Measurements from ENCODE around the gene GNG8.
"Not testable (repeated sequence)": the region's sequence is repeated elsewhere in the genome, so short reads cannot be mapped to it uniquely, and the experiment has no call there.

GNG8 gene

GRCh38 chr19:46646402-46646801 lies 10.4 kb upstream of the GNG8 start:
- no peak for DNase-seq (ENCODE audit: low spot score)

DNA sequence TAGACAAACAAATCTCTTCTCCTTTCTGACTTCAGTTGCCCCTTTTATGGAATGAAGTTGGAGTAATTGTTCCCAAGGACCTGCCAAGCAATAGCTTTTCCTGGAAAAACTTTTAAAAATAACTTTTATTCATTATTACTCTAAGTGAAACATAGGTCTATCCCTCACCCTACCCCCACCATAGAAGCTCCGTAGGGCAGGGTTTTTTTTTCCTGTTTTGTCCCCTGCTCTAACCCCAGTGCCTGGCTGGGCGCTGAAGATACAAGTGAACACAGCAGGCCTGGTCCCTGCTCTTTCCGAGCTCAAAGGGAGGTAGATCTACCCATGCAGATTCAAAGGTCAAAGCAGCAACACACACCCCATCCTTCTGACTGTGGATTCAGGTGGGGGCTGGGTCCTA lies 8.7 kb upstream of the GNG8 start:
- no peak for DNase-seq (ENCODE audit: low spot score)

GRCh38 chr19:46640656-46641055 lies 4.7 kb upstream of the GNG8 start:
- no peak for DNase-seq (ENCODE audit: low spot score)

- no peak for DNase-seq (ENCODE audit: low spot score)
Measured at GRCh38 chr19:46639358-46640182, 3.6 kb upstream of the GNG8 start.

GRCh38 chr19:46637224-46637623 lies 1.2 kb upstream of the GNG8 start:
- no peak for DNase-seq (ENCODE audit: low spot score)

GRCh38 chr19:46634656-46635218 lies 1.3 kb downstream of the GNG8 start:
- DNase-seq (ENCODE audit: low spot score), result no peak

GRCh38 chr19:46634045-46634655 lies 1.9 kb downstream of the GNG8 start:
- peak; percentile 92 for DNase-seq (ENCODE audit: low spot score)

- no peak for DNase-seq (ENCODE audit: low spot score)
Measured at GRCh38 chr19:46633130-46633529, 2.9 kb downstream of the GNG8 start.

DNA sequence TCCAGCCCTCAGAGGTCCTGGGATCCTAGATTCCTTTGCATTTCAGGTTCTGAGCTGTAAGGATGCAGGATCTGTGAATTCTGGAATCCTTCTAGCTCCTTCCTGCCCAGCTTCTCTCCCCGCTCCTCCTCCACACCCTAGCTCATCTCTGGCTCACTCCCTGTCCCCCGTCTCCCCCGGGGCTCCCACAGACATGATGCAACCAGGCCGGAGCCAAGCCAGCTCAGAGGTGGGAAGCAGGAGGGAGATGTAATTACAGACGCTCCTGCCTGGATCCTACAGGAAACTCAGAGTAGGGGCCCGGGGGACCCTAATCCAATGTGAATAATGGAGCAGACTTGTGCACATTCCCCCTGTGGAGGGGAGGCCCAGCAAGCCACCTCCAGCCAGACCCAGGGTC lies 4.5 kb downstream of the GNG8 start:
- no peak for DNase-seq (ENCODE audit: low spot score)

DNA sequence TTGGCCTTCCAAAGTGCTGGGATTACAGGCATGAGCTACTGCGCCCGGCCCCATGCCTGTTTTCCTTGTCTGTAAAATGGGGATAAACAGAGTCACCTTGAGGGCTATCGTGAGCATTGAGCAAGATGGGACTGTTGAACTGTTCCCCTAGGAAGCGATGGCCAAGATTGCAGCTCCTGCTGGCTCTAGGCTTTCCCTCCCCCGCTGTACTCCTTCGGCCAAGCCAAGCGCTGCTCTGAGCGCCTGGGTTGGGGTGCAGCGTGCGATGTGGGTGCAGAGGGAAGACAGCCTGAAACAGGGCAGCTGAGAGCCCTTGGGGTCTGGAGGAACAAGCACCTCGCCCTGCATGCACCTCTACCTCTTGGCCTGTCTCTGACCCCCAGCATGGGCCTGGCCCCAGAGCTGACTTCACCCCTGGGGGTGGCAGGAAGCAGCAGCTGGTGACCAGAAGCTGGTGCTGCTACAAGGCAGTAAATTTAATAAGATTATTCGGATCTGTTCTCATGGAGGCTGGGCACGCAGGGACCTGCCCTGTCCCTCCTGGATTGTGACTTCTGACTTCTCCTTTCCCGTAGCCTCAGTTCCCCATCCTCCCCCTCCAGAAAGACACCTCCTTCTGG lies 5.3 kb downstream of the GNG8 start:
- no peak for DNase-seq (ENCODE audit: low spot score)

DNA sequence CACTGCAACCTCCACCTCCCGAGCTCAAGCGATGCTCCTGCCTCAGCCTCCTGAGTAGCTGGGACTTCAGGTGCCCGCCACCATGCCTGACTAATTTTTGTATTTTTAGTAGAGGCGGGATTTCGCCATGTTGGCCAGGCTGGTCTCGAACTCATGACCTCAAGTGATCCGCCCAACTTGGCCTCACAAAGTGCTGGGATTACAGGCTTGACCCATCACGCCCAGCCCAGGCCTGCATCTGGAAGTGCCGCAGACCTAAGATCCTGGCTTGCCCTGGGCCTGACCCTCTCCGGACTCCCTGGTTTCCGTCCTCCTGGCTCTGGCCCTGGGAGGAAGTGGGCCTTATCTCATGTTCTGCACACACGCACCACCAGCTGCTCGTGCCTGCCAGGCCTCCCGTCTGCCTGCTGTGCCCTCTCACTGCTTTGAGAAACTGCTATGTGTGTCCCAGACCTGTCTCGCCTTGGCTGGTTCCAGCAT lies 6.4 kb downstream of the GNG8 start:
- DNase-seq (ENCODE audit: low spot score), result no peak

- DNase-seq (ENCODE audit: low spot score), result not testable (repeated sequence)
Measured at GRCh38 chr19:46628970-46629369, 7.0 kb downstream of the GNG8 start.

DNA sequence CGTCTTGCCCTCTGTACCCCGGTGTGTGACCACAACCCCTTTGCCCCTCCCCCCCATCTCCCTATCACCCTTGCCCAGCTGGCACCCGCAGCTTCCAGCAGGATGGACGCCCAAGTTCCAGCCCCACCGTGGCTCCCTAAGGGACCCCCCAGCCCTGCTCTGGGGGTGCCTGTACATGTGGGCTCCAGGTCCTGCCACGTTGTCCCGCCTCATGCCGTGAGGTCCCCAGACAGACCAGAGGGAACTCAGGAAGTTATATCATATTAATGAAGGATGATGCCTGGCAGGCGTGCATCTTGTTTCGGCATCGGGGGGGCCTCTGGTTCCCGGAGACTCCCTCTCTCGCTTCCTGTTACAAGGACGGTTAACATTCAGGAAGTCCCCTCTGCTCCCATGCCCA lies 9.6 kb downstream of the GNG8 start:
- DNase-seq (ENCODE audit: low spot score), result no peak

- DNase-seq (ENCODE audit: low spot score), result no peak
Measured at GRCh38 chr19:46625731-46626130, 10.3 kb downstream of the GNG8 start.

DNA sequence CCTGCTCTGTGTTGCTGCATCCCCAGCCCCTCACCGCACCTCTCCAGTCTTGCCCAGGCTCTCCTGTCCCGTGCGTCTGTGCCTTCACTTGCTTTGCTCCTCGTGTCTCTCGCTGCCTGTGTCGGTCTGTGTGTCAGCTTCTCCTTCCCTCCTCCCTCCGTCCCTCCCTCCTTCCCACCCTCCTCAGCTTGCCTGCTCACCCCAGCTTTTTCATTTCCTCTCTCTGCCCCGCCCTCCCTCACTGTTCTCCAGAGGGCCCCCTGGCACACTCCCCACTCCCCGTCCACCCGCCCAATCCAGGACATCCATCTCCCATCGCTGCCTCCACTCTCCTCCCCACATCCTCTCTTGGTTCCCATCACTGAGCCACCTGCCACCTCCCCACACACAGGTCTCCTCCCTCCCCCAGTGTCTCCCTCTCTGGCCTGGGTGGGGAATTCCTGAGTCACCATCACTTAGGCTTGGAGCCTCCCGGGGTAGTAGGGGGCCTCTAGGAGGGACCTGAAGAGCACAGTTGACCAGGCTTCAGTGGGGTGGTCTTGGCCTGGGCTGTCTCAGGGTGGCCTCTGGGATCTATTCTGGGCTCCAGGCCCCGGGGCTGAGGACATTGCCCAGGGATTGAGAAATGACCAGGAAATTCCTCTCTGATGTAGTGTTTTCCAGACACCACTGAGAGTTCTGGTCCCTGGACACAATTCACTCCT lies 10.9 kb downstream of the GNG8 start, which contains the start of gene PTGIR:
Gene PTGIR (minus strand): TSS at position 132 of the 704 bp plus-strand sequence. CDS start 864 bp downstream, outside the sequence.
- DNase-seq (ENCODE audit: low spot score), result no peak

DNA sequence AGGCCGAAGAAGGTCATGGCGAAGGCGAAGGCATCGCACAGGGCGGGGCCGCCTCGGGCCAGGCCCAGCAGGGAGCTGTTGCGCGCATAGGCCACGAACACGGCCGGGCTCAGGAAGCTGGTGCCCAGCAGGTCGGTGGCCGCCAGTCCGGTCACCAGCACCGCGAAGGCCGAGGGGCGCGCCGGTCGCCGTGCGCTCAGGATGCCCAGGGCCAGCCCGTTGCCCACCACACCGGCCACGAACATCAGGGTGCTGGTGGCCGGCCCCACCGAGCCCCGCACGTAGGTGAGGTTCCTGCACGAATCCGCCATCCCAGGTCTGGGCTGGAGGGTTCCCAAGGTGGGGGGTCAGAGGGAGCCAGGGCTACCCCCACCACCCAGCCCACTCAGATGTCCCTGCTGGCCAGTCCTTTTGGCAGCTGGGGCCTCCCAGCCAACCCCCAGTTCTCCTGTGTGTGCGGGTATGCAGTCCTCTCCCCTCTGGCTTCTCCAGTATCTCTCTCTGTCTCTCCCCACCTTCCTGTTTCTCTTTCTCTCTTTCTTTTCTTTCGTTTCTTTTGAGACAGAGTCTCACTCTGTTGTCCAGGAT lies 12.0 kb downstream of the GNG8 start:
- no peak for DNase-seq (ENCODE audit: low spot score)

DNA sequence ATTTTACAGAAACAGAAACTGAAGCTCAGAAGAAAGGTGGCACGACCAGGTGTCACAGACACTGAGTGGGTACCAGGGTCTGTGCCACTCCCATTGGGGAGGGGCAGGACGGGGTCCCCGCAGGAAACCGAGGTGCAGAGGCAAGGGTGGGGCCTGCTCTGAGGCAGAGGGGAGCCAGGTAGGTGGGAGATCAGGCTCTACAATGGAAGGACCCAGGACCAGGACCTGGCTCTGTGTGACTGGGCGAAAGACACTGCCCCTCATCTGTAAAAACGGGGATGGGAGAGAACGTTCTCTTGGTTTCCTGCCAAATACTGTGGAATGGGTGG lies 13.9 kb downstream of the GNG8 start:
- no peak for DNase-seq (ENCODE audit: low spot score)

- no peak for DNase-seq (ENCODE audit: low spot score)
Measured at GRCh38 chr19:46621191-46622117, 14.5 kb downstream of the GNG8 start.

DNA sequence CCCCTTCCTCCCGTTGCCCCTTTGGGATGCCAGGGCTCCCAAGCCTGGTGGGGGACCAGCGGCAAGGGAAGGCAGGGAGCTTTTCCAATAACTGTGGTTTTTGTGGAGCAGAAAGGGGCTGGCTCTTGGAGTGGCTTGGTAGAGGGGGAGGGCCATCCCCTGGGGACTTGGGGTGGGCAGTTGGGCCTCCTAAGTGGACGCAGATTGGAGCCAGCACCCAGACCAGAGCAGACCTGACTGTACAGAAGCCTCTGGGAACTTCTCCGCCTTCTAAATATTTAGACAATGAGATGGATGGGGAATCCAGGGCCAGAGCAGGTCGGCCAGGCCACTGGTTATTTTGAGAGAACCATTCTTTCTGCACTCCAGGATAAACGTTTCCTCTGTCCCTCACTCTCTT lies 15.3 kb downstream of the GNG8 start:
- DNase-seq (ENCODE audit: low spot score), result no peak

GRCh38 chr19:46620267-46620666 lies 15.7 kb downstream of the GNG8 start:
- DNase-seq (ENCODE audit: low spot score), result no peak

All from LoVo (cell line).